Activated CD4-positive, alpha-beta T cell treated with anti-CD3 and anti-CD28 coated beads for 36 hours (primary cell): ENCODE measurements around the gene RNF213. TPM values are rescaled to one million over a fixed set of nuclear protein-coding genes. Genes with fewer than 3 reads are reported as not detected.
"Not testable (repeated sequence)": the region's sequence is repeated elsewhere in the genome, so short reads cannot be mapped to it uniquely, and the experiment has no call there.

ENCODE experiments used
- ATAC-seq: fragments of 200-7000 bp; cut with Tn5 transposase; one replicate; pipeline ENCODE4 v1.10.0; 2021; ENCODE audit warnings: mild to moderate bottlenecking, moderate library complexity
- CTCF ChIA-PET: fragments of 350-600 bp; sonication (Branson Sonifier 250); formaldehyde crosslinking; loops from one replicate; lab custom pipeline; 2021; ENCODE audit warnings: antibody characterized with exemption; lab: Charles Lee
- POLR2A ChIA-PET: fragments of 350-600 bp; sonication (Branson Sonifier 250); formaldehyde crosslinking; loops from one replicate; lab custom pipeline; 2021; ENCODE audit warnings: antibody characterized with exemption, inconsistent platforms; lab: Charles Lee
- DNase-seq: peaks from one replicate; pipeline ENCODE4 v3.0.0-alpha.2; 2020
- H3K27ac Mint-ChIP-seq: one replicate; pipeline ENCODE4 v1.8.0; 2021; ENCODE audit warnings: mixed read lengths
- H3K27me3 Mint-ChIP-seq: one replicate; pipeline ENCODE4 v1.8.0; 2021; ENCODE audit warnings: mixed read lengths
- H3K36me3 Mint-ChIP-seq: one replicate; pipeline ENCODE4 v1.8.0; 2021; ENCODE audit warnings: low read depth, mixed read lengths
- H3K4me1 Mint-ChIP-seq: one replicate; pipeline ENCODE4 v1.8.0; 2021; ENCODE audit warnings: mixed read lengths
- H3K4me3 Mint-ChIP-seq: one replicate; pipeline ENCODE4 v1.8.0; 2021; ENCODE audit warnings: mild to moderate bottlenecking, moderate library complexity, mixed read lengths
- H3K9me3 Mint-ChIP-seq: one replicate; pipeline ENCODE4 v1.8.0; 2021; ENCODE audit warnings: low read depth, mixed read lengths
- intact Hi-C, 2 experiments: fragments of 100-400 bp; cut with DNase I in 1 of 2; cut with micrococcal nuclease in 1 of 2; formaldehyde crosslinking; loops; one replicate each; pipeline versions ENCODE4 v1.14.2 to v1.15.1; 2022 to 2024; cut with DNase I, micrococcal nuclease
- total RNA-seq, 2 experiments: library from RNA; stranded (reverse); gene quantifications; one replicate each; pipeline ENCODE4 v1.2.3, GENCODE V29; 2021

Gene RNF213
- total RNA-seq, 2 experiments from 2014 or later, result 334 to 366 TPM

- H3K4me3 Mint-ChIP-seq, result no peak overlapping the region
- H3K4me1 Mint-ChIP-seq, result peaks cover 52% of the 10 kb centered on the region
- no peaks in the 10 kb centered on the region for H3K27me3 Mint-ChIP-seq
- ChIA-PET POLR2A (no interaction called here), CTCF (interaction anchor here (0.6 kb wide), 1 partner anchor 722 kb away, joined by 3 read pairs; no protein-coding TSS in a partner anchor)
- no peak overlapping the region for H3K27ac Mint-ChIP-seq
- no peaks in the 10 kb centered on the region for H3K9me3 Mint-ChIP-seq
- intact Hi-C loops, result no loop called here
- ATAC-seq (no peak), DNase-seq (no peak)
- peaks cover 45% of the 10 kb centered on the region for H3K36me3 Mint-ChIP-seq
These were observed 11.7 kb downstream of the RNF213 start for GRCh38 chr17:80272366-80272765.

GRCh38 chr17:80274331-80274730 lies 13.7 kb downstream of the RNF213 start:
- Mint-ChIP-seq H3K4me1 (peaks cover 46% of the 10 kb centered on the region), H3K27me3 (no peaks in the 10 kb centered on the region), H3K9me3 (no peaks in the 10 kb centered on the region), H3K4me3 (peak overlapping the region; percentile 12), H3K36me3 (peaks cover 49% of the 10 kb centered on the region), H3K27ac (peak overlapping the region; percentile 73)
- no peak for ATAC-seq
- DNase-seq, result no peak
- POLR2A ChIA-PET, result no interaction called here
- CTCF ChIA-PET, result no interaction called here
- intact Hi-C loops, result no loop called here

- Mint-ChIP-seq H3K36me3 (peaks cover 54% of the 10 kb centered on the region), H3K27me3 (no peaks in the 10 kb centered on the region), H3K4me1 (peaks cover 46% of the 10 kb centered on the region), H3K4me3 (no peak overlapping the region), H3K9me3 (no peaks in the 10 kb centered on the region), H3K27ac (no peak overlapping the region)
- intact Hi-C loops, result no loop called here
- DNase-seq, result no peak
- POLR2A ChIA-PET, result no interaction called here
- CTCF ChIA-PET, result no interaction called here
- ATAC-seq, result no peak
These were observed 14.3 kb downstream of the RNF213 start for GRCh38 chr17:80274871-80275449.

GRCh38 chr17:80275857-80276256 lies 15.2 kb downstream of the RNF213 start:
- H3K4me3 Mint-ChIP-seq, DNase-seq, ATAC-seq, CTCF ChIA-PET, H3K27ac Mint-ChIP-seq, intact Hi-C loops, POLR2A ChIA-PET, H3K9me3 Mint-ChIP-seq, H3K27me3 Mint-ChIP-seq: not testable (repeated sequence)
- Mint-ChIP-seq H3K36me3 (peaks cover 62% of the 10 kb centered on the region), H3K4me1 (peaks cover 37% of the 10 kb centered on the region)

DNA sequence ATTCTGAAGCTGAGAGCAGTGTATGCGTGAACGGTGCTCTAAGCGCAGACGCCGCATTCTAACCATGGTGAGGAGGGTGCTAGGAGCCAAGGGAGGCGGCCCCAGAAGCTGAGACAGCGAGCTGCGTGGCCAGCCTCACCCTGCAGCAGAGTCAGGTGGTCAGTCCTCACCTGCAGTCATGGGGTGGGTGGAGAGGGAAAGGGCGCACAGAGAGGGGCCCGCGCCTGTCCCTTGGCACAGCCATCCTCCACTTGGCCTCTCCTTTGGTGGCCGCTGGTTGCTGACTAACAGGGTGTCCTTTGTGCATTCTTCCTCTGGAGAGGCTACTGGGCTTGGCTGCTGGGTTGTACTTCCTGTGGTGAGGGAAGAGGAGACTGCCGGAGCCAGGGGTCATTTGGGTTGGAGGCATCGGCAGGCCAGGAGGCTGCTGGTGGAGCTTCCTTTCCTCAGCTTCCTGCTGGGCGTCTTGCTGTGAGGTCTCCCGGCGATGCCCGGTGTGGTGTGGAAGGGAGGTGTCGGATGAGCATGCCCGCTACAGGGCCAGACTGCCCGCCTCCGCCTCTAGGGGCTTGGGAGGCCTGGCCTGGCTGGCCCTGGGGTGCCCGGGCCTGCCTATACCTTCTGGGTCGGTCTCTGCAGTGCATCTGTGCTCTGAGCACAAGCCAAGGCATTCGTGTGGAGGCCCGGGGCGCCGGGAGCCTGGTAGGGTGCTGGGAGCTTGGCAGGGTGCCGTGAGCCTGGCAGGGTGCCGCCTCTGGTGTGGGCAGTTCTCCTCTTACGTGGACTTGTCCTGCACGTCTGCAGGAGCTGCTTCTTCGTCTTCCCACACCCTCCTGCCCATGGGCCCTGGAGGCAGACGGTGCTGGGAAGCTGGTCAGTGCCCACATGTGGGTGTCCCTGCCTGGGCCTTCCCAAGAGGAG lies 17.4 kb downstream of the RNF213 start:
- intact Hi-C loops, result no loop called here
- Mint-ChIP-seq H3K4me1 (peaks cover 25% of the 10 kb centered on the region), H3K27ac (no peak overlapping the region), H3K27me3 (no peaks in the 10 kb centered on the region), H3K4me3 (no peak overlapping the region), H3K36me3 (peaks cover 54% of the 10 kb centered on the region), H3K9me3 (no peaks in the 10 kb centered on the region)
- CTCF ChIA-PET, result no interaction called here
- POLR2A ChIA-PET, result no interaction called here
- DNase-seq (no peak), ATAC-seq (no peak)

- ATAC-seq (no peak), DNase-seq (no peak)
- CTCF ChIA-PET, result interaction anchor here (0.5 kb wide), 1 partner anchor 28 kb away, joined by 3 read pairs; no protein-coding TSS in a partner anchor
These were observed 19.2 kb downstream of the RNF213 start for GRCh38 chr17:80279895-80280294.

DNA sequence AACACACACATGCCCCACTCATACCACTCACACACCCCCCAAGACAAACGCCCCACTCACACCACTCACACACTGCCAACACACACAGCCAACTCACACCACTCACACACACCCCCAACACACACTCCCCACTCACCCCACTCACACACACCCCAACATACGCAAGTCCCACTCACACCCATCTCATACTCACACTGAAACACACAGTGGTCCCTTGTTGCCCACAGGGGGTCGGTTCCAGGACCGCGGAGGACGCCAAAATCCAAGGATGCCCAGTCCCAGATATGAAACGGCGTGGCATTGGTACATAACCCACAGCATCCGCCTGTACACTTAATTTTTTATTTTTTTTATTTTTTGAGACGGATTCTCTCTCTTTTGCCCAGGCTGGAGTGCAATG lies 20.9 kb downstream of the RNF213 start:
- H3K4me1 Mint-ChIP-seq, result peaks cover 4% of the 10 kb centered on the region
- intact Hi-C loops, result no loop called here
- no peaks in the 10 kb centered on the region for H3K27me3 Mint-ChIP-seq
- ChIA-PET CTCF (no interaction called here), POLR2A (no interaction called here)
- DNase-seq (no peak), ATAC-seq (no peak)
- no peak overlapping the region for H3K27ac Mint-ChIP-seq
- H3K4me3 Mint-ChIP-seq, result no peak overlapping the region
- no peaks in the 10 kb centered on the region for H3K9me3 Mint-ChIP-seq
- H3K36me3 Mint-ChIP-seq, result peaks cover 41% of the 10 kb centered on the region

More at GRCh38 chr17:80279895-80280294, 19.2 kb downstream of the RNF213 start:
- intact Hi-C loops, result no loop called here
- no peaks in the 10 kb centered on the region for H3K27me3 Mint-ChIP-seq
- no peaks in the 10 kb centered on the region for H3K9me3 Mint-ChIP-seq
- H3K36me3 Mint-ChIP-seq, result peaks cover 47% of the 10 kb centered on the region
- H3K27ac Mint-ChIP-seq, result no peak overlapping the region
- peaks cover 12% of the 10 kb centered on the region for H3K4me1 Mint-ChIP-seq
- POLR2A ChIA-PET, result no interaction called here
- H3K4me3 Mint-ChIP-seq, result no peak overlapping the region

DNA sequence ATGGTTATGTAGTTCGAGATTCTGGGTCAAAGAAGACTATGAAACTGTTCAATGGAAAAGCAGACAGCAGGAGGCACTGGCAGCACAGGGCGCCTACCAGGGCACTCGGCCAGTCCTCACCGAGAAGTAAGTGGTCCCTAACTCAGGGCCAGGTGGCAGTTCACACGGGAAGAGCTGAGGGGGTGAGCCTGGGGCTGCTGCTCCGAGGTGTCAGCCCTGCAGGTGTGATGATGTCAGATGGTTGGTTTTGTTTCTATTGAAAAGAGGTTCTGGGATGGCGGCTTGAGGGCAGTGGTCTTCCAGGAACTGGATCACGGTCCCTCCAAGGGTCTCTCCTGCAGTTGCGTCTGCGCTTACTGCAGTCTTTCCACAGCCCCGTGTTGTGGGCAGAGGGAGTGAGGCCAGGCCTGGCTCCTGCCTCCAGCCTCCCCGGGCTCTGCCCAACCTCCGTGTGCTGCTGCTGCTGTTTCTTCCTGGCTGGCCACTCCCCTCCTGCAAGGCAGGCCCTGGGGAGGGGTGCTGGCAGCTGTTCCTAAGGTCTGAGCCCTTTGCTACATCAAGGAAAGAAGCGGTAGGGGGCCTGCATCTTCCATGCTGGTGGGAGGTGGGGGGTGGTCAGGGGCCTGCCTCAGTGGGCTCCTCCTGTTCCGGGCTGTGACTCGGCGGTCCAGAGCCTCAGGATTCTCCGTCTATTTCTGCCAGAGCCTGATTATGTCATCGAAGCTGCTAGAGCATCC lies 22.6 kb downstream of the RNF213 start:
- Mint-ChIP-seq H3K9me3 (no peaks in the 10 kb centered on the region), H3K4me1 (peaks cover 2% of the 10 kb centered on the region), H3K27ac (no peak overlapping the region), H3K36me3 (peaks cover 41% of the 10 kb centered on the region), H3K4me3 (no peak overlapping the region), H3K27me3 (no peaks in the 10 kb centered on the region)
- DNase-seq (no peak), ATAC-seq (no peak)
- ChIA-PET CTCF (interaction anchor here (1.5 kb wide), 1 partner anchor 17 kb away, joined by 3 read pairs; no protein-coding TSS in a partner anchor), POLR2A (interaction anchor here (0.7 to 1.2 kb wide), 2 partner anchors 18 to 88 kb away, joined by 3 to 7 read pairs; no protein-coding TSS in a partner anchor)
- intact Hi-C loops, result no loop called here

DNA sequence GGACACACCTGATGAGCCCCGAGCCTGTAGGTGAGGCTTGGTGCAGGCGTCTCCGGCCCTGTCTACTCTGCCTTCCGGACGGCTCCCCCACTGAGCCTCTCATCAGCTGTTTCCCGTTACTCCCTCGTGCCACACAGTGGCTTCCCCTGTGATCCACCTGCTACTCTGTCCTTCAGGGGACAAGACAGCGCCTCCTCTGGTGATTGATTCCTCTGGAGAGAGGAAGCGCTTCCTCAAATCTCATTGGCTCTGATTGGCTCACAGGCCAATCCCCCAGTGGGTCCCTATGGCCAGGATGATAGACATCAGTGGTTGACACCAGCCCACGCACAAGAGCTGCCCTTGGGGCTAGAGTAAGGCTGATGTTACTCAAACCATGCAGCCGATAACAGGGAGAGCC lies 24.0 kb downstream of the RNF213 start:
- Mint-ChIP-seq H3K4me1 (peaks cover 5% of the 10 kb centered on the region), H3K4me3 (no peak overlapping the region), H3K9me3 (no peaks in the 10 kb centered on the region), H3K27ac (peak overlapping the region; percentile 0), H3K36me3 (peaks cover 45% of the 10 kb centered on the region), H3K27me3 (no peaks in the 10 kb centered on the region)
- ChIA-PET POLR2A (interaction anchor here (0.6 to 1.2 kb wide), 4 partner anchors 87 to 506 kb away, joined by 3 to 7 read pairs (median 4); no protein-coding TSS in a partner anchor), CTCF (no interaction called here)
- intact Hi-C loops, result no loop called here
- DNase-seq (no peak), ATAC-seq (peak; percentile 30)

DNA sequence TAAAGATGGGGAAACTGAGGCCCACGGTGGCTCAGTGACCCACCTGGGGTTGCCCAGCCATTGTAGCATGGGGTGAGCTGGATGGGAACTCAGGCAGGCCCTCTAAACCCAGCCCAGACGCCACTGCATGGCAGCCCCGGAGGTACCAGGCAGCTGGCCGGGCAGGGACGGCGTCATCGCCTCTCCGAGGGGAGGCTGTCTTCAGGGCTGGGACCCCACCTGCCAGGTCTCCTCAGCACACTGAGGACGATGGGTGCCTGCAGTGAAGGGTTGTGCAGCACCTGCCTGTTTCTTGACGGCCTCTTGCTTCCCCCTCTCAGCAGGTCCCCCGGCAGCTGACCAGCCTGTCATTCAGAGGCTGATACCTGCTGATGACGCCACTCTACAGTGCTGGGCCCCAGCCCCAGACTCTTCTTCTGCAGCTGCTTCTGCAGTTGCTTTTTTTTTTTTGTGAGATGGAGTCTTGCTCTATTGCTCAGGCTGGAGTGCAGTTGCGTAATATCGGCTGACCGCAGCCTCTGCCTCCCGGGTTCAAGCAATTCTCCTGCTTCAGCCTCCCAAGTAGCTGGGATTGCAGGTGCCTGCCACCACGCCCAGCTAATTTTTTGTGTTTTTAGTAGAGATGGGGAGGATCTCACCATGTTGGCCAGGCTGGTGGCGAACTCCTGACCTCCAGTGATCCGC lies 24.7 kb downstream of the RNF213 start:
- H3K4me1 Mint-ChIP-seq, result peaks cover 5% of the 10 kb centered on the region
- H3K36me3 Mint-ChIP-seq, result peaks cover 45% of the 10 kb centered on the region
- ATAC-seq, result no peak
- intact Hi-C loops, result no loop called here
- no peaks in the 10 kb centered on the region for H3K27me3 Mint-ChIP-seq
- CTCF ChIA-PET, result no interaction called here
- no peak overlapping the region for H3K27ac Mint-ChIP-seq
- POLR2A ChIA-PET, result interaction anchor here (0.6 to 0.7 kb wide), 2 partner anchors 26 to 507 kb away, joined by 3 read pairs; no protein-coding TSS in a partner anchor
- H3K4me3 Mint-ChIP-seq, result no peak overlapping the region
- no peak for DNase-seq
- H3K9me3 Mint-ChIP-seq, result no peaks in the 10 kb centered on the region

DNA sequence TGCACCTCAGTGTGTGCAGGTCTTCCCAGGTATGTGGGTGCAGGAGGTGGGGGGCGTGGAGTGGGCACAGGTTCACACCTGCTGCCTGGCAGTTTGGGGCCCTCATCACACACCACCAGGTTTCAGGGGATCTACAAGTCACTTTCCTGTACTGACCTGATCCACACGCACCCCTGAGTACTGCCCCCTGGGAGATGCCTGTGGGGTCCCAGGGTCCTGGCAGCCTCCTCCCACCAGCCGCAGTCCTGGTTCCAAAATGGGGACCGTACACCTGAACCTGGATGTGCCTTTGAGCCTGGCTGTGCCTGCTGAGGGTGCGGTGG lies 25.9 kb downstream of the RNF213 start:
- ChIA-PET CTCF (interaction anchor here (0.7 kb wide), 1 partner anchor 45 kb away, joined by 3 read pairs; no protein-coding TSS in a partner anchor), POLR2A (no interaction called here)
- intact Hi-C loops, result no loop called here
- H3K27me3 Mint-ChIP-seq, result no peaks in the 10 kb centered on the region
- H3K36me3 Mint-ChIP-seq, result peaks cover 44% of the 10 kb centered on the region
- no peaks in the 10 kb centered on the region for H3K9me3 Mint-ChIP-seq
- no peak for ATAC-seq
- peaks cover 5% of the 10 kb centered on the region for H3K4me1 Mint-ChIP-seq
- no peak overlapping the region for H3K4me3 Mint-ChIP-seq
- no peak for DNase-seq
- H3K27ac Mint-ChIP-seq, result no peak overlapping the region
